HG02870 (cell line): ENCODE measurements around the gene BAZ1B.
"Not testable (repeated sequence)": the region's sequence is repeated elsewhere in the genome, so short reads cannot be mapped to it uniquely, and the experiment has no call there.

Experiments
- ATAC-seq: cut with Tn5 transposase; IDR thresholded peaks from one replicate; pipeline ENCODE4 v1.9.1; 2021; ENCODE audit warnings: mild to moderate bottlenecking, moderate library complexity; ENCODE audit not compliant: unreplicated experiment

Gene BAZ1B

GRCh38 chr7:73447121-73447733 is 74.9 kb downstream of the BAZ1B start:
- ATAC-seq: no peak

- no peak for ATAC-seq
Observed at GRCh38 chr7:73446682-73447081, 75.4 kb downstream of the BAZ1B start.

DNA sequence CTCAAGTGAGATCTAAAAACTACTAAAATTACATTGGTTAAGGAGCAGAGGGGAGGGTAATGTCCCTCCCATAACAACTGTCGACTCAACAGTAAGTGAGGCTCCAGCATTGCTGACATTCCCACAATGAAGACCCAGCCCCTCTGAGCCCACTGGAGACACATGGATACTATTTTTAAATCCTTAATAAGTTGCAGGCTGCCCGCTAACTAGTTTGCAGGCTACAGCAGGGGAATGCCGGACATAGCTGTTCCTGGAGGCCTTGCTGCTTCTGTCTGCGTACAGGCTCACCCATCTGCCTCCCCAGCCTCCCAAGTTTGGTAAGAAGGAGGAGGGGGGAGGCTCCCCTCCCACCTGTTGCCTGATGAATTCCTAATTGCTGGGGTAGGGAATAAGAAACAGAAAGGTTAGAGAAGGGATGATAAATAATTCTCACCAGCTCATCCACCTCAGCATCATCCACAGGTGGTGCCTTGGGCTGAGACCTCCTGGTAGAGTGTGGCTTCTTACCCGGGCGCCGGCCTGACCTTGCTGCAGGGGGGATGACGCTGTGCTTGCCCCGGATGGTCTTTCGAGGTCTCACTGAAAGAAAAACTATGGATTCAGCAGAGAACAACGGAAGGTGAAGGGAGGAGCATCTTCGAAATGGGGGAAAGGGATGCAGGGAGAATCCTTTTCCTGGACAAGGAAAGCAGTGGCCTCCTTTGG is 78.4 kb downstream of the BAZ1B start:
- no peak for ATAC-seq

GRCh38 chr7:73442903-73443500 is 79.1 kb downstream of the BAZ1B start:
- ATAC-seq: no peak

DNA sequence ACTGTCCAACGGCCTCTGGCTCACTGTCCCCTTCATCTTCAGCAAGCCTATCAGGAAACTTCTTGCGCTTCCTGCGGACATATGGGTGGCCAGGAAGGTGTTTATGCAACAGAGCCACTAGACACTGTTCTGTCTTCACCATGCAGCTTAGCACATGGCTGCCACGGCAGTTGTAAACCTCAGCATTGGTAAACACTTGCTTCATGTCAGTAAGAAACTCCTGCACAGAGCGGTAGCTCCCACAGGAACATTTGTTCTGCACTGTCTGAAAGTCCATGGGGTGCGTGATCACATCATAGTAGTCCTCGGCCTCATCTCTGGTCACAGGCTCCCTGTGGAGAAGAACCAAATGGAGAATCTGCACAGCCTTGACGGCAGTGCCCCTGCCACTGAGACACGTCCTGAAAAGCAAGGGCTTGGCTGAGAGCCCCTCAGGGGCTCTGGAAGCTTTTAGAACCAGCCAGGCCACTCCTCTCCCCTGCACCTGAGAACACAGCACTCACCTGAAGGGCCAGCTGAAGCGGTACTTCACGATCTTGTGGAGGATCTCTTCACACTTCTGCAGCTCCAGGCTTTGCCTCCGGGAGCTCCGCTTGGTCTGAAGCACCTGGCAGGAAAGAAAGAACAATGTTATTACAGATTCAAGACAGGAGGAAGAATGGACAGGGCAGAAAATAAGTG is 79.7 kb downstream of the BAZ1B start:
- no peak for ATAC-seq

- ATAC-seq: no peak
Observed at GRCh38 chr7:73439410-73439704, 82.7 kb downstream of the BAZ1B start.

DNA sequence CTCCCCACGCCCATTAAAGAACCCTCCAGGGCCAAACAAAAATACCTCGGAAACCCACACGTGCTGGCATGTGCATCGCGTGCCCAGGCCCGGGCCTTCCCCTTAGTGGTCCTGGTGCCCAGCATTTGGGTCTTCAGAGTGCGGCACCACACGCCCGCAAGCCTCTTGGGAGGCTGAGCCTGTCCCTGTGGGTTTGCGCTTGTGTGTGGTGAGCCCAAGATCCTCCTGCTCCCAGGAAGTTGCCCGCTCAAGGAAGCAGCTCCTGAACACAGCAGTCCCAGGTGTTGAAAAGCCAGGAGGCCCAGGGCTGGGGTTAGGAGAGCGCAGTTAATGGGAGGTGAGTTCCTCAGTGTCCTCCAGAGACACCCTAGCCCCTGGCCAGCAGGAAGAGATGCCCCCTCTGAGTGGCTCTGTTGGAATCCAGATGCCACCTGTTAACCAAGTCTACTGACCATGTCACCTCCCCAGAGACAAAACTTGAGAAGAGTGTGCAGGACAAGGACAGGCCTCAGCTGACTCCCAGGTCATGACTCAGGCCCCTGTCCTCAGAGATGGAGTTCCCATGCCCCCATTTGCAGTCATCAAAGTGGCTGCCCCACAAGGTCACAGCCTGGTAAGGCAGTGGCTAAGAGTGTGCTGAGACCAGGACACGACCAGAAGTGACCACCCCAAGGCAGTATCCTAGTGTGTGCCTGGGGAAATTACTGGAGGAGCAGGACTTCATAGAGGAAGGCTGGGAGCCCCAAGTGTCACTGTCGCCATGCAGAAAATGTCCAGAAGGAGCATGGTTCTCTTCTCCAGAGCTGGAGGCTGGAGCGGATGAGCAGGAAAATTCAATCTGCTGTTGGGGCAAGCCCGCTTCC is 83.3 kb downstream of the BAZ1B start:
- no peak for ATAC-seq

DNA sequence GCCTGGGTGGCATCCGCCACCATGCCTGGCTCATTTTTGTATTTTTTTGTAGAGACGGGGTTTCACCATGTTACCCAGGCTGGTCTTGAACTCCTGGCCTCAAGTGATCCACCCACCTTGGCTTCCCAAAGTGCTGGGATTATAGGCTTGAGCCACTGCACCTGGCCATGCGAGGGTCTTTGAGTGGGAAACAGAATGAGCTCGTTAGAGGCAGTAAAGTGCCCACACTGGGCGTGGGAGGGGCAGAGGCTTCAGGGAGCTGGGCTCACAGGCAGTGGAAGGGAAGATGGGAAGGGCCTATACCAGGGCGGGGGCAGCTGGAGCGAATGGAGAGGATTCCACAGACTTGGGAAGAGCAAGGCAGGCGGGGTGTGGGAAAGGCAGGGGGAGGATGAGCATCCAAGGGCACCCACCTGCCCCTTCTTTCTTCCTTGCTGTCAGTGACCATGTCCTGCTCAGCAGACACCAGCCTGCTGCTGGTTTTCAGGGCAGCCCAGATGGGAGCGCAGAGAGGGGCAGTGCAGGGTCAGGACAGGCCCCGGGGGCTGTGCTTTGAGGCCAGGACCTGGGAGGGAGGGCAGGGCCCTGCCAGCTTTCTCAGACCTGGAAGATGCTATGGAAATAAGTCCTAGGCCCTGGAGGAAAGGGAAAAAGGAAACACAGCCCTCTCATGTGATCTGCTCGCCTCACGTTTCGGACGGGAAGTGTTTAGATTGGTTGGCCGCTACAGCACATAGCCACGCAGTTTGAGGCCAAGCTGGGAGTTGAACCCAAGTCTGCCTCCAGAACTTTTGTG is 84.3 kb downstream of the BAZ1B start:
- no peak for ATAC-seq

DNA sequence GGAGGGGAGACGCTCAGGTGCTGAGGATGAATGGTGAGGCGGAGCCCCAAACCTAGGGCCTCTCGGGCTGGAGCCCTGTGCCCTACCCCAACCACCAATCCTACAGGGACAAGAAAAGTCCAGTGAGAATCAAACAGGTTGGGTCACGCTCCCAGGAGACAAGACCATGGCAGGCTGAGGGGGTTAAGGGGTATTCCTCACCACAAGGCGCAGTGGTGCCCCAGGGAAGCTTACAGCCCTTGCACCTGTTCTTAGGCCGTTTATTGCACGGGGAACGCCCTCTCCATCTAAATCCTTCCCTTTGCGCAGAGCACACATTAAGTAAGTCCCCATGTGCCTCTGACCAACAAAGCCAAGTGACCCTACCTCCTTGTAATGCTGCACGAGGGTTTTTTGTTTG is 85.0 kb downstream of the BAZ1B start:
- no peak for ATAC-seq

GRCh38 chr7:73436031-73436929 is 85.8 kb downstream of the BAZ1B start:
- ATAC-seq: no peak

DNA sequence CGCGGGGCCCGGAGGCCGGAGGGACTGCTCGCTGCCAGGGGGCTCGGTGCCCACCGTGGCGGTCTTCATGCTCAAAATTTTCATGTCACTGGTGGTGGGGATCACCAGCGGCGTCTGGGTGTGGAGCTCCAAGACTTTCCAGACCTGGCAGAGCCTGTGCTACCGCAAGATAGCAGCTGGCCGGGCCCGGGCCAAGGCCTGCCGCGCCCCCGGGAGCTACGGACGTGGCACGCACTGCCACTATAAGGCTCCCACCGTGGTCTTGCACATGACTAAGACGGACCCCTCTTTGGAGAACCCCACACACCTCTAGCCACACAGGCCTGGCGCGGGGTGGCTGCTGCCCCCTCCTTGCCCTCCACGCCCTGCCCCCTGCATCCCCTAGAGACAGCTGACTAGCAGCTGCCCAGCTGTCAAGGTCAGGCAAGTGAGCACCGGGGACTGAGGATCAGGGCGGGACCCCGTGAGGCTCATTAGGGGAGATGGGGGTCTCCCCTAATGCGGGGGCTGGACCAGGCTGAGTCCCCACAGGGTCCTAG is 86.6 kb downstream of the BAZ1B start:
- ATAC-seq: no peak

GRCh38 chr7:73434701-73435069 is 87.4 kb downstream of the BAZ1B start:
- ATAC-seq: no peak

DNA sequence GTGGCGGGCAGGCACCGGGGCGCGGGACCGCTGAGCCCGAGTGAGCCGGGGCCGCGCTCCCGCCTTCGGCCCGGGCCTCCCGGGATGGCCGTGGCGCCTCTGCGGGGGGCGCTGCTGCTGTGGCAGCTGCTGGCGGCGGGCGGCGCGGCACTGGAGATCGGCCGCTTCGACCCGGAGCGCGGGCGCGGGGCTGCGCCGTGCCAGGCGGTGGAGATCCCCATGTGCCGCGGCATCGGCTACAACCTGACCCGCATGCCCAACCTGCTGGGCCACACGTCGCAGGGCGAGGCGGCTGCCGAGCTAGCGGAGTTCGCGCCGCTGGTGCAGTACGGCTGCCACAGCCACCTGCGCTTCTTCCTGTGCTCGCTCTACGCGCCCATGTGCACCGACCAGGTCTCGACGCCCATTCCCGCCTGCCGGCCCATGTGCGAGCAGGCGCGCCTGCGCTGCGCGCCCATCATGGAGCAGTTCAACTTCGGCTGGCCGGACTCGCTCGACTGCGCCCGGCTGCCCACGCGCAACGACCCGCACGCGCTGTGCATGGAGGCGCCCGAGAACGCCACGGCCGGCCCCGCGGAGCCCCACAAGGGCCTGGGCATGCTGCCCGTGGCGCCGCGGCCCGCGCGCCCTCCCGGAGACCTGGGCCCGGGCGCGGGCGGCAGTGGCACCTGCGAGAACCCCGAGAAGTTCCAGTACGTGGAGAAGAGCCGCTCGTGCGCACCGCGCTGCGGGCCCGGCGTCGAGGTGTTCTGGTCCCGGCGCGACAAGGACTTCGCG is 88.0 kb downstream of the BAZ1B start:
- peak; percentile 11 for ATAC-seq

DNA sequence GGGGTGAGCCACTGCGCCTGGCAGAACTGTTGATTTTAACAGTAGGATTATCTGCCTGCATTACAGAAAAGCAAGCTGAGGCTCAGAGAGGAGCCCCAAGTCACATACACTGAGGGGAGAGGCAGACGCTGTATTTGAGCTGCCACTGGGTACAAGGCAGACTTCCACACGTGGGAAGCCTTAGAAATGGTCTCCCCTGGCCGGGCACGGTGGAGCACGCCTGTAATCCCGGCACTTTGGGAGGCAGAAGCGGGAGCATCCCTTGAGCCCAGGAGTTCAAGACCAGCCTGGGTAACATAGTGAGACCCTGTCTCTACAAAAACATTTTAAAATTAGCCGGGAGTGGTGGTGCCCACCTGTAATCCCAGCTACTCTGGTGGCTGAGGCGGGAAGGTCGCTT is 89.4 kb downstream of the BAZ1B start:
- ATAC-seq: no peak

DNA sequence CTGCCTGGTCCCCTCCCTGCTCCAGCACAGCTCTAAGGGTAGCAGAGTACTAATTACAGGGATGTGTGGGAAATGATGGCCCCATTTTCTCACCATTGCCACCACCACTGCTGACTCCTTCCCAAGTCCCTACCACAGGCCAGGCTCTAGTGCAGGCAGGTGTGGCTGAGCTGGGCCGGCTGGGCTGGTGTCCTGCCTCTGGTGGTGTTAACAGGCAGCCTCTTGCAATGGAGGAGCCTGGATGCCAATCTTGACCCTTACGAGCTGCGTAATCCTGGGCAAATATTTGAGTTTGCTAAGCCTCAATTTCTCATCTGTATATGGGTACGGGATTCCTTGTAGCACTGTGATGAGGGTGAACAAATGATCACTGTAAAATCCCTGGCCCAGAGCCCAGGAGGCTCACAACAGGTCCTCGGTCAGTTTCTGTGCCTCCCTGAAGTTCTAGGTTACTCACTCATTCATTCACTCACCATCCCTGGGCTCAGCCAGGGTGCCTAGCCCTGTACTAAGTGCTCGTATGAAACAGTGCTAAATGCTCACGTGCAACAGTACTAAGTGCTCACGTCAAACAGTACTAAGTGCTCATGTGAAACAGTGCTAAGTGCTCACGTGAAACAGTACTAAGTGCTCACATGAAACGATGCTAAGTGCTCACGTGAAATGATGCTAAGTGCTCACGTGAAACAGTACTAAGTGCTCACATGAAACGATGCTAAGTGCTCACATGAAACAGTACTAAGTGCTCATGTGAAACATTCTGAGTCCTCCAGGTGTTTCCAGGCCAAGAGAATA is 90.9 kb downstream of the BAZ1B start:
- ATAC-seq: no peak

DNA sequence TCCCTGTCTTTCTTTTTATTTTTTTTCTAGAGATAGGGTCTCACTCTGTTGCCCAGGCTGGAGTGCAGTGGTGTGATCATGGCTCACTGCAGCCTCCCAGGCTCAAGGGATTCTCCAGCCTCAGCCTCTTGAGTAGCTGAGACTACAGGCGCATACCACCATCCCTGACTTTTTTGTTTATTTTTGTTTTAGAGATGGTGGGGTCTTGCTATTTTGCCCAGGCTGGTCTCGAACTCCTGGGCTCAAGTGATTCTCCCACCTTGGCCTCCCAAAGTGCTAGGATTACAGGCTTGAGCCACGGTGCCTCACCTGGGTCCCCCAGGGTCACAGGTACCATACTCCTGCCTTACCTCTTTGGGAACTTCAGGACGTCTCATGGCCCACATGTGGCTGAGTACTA is 91.6 kb downstream of the BAZ1B start:
- ATAC-seq: not testable (repeated sequence)
